Measurements from ENCODE around the gene RGL4.

- no peak for TF ChIP-seq CTCF (conservative IDR thresholded peaks at IDR 0.05; ENCODE audit: low read depth, low read length)
- TF ChIP-seq EZH2 (IDR thresholded peaks at IDR 0.05; ENCODE audit: borderline replicate concordance, low read depth, low read length, poor library complexity, severe bottlenecking), result no peak
Measured at GRCh38 chr22:23652711-23653110, 38.1 kb upstream of the RGL4 start.

All from A673 (cell line).